Thyroid gland (tissue), 4 donors: ENCODE data around the gene ICE1.

Experiments
- POLR2A ChIP-seq, 2 donors: fragments of 450-650 bp; IDR thresholded peaks; one replicate each; pipeline ENCODE4 v1.6.1; 2017; ENCODE audit warnings: antibody characterized with exemption in 2 of 2, mild to moderate bottlenecking in 2 of 2, moderate library complexity in 1 of 2
- TF ChIP-seq, protein P1 (sequence below), 6 experiments: fragments of 200-600 bp in 3 of 6; fragments of 450-650 bp in 3 of 6; sonication (generic) in 3 of 6; IDR thresholded peaks; one replicate each; pipeline ENCODE4 v1.5.1; 2016 to 2019; ENCODE audit warnings: antibody characterized with exemption in 6 of 6, mild to moderate bottlenecking in 2 of 6, inconsistent platforms in 1 of 6, moderate library complexity in 1 of 6

DNA sequence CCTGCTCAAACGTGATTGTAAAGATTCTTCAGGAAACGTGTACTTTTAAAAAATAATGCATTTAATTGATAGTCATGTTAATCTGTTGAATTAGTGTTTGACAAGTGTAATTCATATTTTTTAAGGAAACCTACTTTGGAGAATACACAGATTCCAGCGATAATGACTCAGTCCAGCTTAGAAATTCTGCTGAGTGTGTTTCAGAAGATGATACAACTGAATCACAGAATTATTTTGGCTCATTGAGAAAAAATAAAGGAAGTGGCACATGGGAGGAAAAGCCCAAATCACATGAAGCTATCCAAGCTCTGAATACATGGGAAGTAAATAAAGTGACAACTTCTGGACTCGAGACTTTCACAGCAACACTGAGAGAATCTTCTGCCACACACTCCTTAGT lies 37.8 kb downstream of the ICE1 start:
- TF ChIP-seq, protein P1, sequence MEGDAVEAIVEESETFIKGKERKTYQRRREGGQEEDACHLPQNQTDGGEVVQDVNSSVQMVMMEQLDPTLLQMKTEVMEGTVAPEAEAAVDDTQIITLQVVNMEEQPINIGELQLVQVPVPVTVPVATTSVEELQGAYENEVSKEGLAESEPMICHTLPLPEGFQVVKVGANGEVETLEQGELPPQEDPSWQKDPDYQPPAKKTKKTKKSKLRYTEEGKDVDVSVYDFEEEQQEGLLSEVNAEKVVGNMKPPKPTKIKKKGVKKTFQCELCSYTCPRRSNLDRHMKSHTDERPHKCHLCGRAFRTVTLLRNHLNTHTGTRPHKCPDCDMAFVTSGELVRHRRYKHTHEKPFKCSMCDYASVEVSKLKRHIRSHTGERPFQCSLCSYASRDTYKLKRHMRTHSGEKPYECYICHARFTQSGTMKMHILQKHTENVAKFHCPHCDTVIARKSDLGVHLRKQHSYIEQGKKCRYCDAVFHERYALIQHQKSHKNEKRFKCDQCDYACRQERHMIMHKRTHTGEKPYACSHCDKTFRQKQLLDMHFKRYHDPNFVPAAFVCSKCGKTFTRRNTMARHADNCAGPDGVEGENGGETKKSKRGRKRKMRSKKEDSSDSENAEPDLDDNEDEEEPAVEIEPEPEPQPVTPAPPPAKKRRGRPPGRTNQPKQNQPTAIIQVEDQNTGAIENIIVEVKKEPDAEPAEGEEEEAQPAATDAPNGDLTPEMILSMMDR (IDR thresholded peaks at IDR 0.05) = no peak
- no peak for TF ChIP-seq POLR2A (IDR thresholded peaks at IDR 0.05)
